D721Med (cell line): ENCODE results near the gene HMCN1.
"Not testable (repeated sequence)": the region's sequence is repeated elsewhere in the genome, so short reads cannot be mapped to it uniquely, and the experiment has no call there.

ENCODE experiments used
- DNase-seq: peaks from one replicate; pipeline ENCODE4 v3.0.0; 2011; ENCODE audit warnings: low spot score; ENCODE audit not compliant: insufficient read length
- FAIRE-seq: peaks from 2 replicates; lab custom pipeline; 2011; peaks lifted over from hg19 to GRCh38; lab: Jason Lieb, UNC
- TF ChIP-seq, protein P1 (sequence below): IDR thresholded peaks from 2 replicates; pipeline ENCODE4 v1.5.1; 2012; ENCODE audit warnings: mild to moderate bottlenecking, control low read depth; ENCODE audit not compliant: insufficient read depth; ENCODE audit errors: missing control alignments

The HMCN1 gene

DNA sequence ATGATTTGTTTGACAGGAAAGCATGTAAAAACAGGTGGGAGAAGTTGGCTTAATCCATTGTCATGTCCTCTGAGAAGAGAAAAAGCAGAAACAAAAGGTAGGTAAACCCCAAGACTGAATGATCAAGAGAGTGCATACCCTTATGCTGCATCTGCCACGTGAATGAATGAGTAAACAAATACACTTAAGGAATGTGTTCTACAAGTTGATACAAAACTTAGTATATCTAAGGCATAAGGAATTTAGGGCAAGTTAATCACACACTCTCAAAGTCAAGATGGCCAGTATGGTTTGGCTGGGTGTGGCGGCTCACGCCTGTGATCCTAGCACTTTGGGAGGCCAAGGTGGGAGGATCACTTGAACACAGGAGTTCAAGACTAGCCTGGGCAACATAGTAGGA, 34.2 kb downstream of the HMCN1 start:
- peak; percentile 56 for FAIRE-seq
- no peak for DNase-seq
- TF ChIP-seq, protein P1, sequence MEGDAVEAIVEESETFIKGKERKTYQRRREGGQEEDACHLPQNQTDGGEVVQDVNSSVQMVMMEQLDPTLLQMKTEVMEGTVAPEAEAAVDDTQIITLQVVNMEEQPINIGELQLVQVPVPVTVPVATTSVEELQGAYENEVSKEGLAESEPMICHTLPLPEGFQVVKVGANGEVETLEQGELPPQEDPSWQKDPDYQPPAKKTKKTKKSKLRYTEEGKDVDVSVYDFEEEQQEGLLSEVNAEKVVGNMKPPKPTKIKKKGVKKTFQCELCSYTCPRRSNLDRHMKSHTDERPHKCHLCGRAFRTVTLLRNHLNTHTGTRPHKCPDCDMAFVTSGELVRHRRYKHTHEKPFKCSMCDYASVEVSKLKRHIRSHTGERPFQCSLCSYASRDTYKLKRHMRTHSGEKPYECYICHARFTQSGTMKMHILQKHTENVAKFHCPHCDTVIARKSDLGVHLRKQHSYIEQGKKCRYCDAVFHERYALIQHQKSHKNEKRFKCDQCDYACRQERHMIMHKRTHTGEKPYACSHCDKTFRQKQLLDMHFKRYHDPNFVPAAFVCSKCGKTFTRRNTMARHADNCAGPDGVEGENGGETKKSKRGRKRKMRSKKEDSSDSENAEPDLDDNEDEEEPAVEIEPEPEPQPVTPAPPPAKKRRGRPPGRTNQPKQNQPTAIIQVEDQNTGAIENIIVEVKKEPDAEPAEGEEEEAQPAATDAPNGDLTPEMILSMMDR: no peak

DNA sequence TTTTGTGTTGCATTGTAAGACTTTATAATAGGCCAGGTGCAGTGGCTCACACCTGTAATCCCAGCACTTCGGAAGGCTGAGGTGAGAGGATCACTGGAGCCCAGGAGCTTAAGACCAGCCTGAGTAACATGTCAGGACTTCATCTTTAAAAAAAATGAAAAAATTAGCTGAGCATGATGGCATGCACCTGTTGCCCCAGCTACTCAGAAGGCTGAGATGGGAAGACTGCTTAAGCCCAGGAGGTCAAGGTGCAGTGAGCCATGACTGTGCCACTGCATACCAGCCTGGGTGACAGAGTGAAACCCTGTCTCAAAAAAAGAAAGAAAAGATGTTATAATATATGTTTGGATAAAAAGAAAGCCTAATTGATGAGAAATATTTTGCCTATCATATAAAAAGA, 34.9 kb downstream of the HMCN1 start:
- TF ChIP-seq, protein P1: no peak
- no peak for FAIRE-seq
- DNase-seq: no peak

DNA sequence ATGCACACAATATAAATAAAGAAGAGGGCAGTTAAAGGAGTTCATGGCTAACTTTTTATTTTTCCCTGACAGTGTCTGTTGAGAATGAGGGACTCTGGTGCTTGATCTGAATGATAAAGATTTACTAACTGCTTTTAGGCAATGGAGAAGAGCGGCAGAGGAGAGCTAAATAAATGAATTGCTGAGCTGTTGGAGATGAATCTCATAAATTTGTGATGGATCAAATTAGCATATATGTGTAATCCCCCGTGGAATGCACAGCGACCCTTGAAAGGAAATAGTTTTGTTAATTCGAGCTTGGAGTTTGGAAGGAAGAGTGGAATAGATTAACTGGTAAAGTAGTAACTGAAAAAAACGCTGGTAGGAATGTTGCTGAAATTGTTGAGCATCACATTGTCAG, 40.2 kb downstream of the HMCN1 start:
- TF ChIP-seq, protein P1: no peak
- DNase-seq (no peak), FAIRE-seq (no peak)

DNA sequence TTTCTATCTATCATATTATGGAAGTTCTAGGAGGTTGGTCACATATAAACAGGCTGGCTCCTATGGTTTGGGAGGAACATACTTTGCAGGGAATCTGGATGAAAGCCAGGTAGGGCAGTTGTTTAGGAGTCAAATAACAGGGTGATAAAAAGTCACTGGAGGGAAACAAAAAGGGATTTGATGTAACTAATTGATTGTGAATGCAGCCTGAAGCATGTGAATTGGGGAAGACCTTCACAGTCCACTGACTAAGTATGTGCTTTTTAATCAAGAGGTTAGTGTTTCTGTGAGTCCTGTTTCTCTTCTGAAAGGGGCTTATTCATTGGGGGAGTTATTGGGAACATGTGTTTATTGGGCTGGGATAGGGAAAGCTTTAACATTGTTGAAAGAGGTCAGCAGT, 41.3 kb downstream of the HMCN1 start:
- DNase-seq (no peak), FAIRE-seq (no peak)
- TF ChIP-seq, protein P1: no peak

DNA sequence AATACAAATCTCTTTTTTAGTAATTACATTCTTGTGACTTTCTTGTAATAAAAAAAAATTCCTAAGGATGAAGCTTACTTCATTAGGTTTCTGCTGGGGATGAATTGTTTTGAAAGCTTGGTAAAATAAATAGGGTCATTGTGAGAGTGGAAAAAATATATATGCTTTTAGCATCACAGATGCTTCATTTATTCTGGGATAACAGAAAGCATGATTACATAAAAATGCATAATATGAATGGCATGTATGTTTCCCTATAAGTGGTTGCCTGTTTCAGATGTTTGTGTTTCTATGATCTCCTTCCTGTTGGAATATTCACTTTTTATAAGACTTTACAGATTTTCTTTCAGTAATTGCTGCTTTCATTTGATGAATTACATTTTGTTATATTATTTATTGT, 42.3 kb downstream of the HMCN1 start:
- FAIRE-seq (peak; percentile 75), DNase-seq (no peak)
- TF ChIP-seq, protein P1: no peak

DNA sequence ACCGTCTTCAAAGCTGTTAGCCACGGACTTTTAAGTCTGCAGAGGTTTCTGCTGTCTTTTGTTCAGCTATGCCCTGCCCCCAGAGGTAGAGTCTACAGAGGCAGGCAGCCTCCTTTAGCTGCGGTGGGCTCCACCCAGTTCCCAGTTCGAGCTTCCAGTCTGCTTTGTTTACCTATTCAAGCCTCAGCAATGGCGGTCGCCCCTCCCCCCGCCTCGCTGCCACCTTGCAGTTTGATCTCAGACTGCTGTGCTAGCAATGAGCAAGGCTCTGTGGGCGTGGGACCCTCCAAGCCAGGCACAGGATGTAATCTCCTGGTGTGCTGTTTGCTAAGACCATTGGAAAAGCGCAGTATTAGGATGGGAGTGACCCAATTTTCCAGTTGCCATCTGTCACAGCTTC, 49.7 kb downstream of the HMCN1 start:
- FAIRE-seq, DNase-seq: not testable (repeated sequence)

DNA sequence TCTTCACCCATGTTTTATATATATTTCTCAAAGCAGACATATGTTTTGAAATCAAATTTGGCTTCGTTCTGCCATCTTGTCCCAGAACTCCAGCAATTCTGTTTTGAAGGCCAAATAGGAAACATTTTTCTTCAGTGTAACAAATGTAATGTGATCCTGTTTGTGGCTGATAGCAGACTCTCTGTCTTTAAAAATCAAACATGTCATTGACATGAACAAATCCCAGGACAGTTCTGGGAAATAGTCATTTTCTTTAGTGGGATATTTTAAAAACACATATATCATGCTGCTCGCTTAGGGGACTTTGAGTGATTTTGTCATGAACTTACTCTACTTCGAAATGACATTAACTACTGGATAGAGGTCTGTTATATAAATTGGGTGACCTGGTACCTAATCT, 51.4 kb downstream of the HMCN1 start:
- no peak for FAIRE-seq
- no peak for DNase-seq
- TF ChIP-seq, protein P1: no peak

DNA sequence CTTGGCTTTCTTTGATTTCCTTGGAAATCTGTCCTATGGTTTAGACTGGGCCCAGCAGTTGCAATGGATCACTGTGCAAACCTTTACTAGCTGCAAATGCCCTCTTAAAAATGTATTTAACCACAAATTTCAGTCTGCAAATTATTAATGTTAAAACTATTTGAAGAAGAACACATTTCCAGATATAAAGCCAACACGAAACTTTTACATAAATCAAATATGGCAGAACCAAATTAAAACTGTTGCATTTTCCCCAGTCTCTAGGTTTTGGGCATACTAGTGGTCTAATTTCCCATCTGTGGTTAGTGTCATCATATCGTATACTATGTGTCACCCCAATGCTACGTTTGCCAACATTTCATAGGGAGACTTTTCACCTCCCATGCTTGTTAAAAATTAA, 52.3 kb downstream of the HMCN1 start:
- TF ChIP-seq, protein P1: no peak
- no peak for DNase-seq
- FAIRE-seq: no peak
